ENCODE results near the gene TBKBP1.
A peak's percentile ranks its signal among the peaks of the same experiment; 100 is the strongest.
"Not testable (repeated sequence)": the region's sequence is repeated elsewhere in the genome, so short reads cannot be mapped to it uniquely, and the experiment has no call there.

Gene TBKBP1

DNA sequence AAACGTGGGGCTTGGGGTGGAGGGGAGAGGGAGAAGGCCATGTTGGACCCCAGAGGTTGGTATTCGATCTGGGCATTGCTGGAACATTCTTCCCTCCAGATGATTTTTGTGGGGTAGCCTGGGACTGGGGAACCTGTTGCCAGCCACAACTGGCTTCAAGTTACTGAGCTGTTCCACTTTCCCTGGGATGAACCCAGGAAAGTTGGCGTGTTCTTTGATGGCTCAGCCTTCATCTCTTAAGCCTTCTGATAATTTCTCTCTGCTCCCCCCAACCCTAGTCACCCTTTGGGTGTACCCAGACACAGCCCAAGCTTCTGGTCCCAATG is 41.1 kb downstream of the TBKBP1 start:
- no peak for DNase-seq

GRCh38 chr17:47735536-47736011 is 41.6 kb downstream of the TBKBP1 start:
- no peak for DNase-seq

DNA sequence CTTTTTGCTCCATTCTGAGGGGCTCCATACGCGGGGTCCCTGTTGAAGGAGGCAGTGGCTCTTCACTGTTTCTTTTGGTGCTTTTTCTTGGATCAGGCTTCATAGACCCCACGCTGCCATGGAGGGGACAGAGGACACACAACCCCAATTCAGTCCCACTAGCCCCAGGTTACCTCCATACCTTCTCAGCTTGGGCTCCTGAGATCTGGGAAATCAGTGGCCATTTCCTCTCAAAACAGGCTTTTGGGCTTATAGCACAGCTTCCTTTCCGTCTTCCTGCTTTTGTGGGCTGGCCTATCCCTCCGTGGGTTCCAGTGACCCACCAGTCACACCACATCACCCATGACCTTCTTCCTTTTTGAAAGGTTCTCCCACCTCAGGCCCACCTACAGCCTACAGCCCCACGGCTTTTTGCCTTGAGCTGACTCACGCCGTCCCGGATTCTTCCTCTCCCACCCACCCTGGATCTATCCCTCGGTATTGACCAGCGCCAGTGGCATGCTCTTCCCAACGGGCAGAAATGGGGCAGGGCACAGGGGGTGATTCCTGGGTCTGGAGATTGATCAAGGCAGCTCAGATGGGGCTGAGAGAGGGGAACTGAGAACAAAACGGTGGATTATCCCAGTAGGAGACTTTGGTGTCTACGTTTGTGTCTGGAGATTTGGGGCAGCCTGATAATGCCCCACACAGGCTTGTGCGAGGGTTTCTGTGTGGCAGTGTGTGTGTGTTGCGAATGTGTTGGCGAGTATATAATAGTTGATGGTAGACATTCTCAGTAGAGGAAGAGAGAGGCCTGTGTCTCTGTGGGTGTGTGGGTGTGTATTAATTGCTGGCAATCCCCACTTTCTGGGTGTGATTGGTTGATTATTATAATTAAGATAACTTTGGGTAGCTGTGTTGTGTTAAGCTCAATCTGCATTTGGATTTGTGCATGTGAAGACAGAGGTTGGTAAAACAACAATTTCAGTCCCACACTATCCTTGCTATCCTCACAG is 42.8 kb downstream of the TBKBP1 start:
- DNase-seq, result no peak

GRCh38 chr17:47738178-47738577 is 44.2 kb downstream of the TBKBP1 start:
- DNase-seq, result no peak

DNA sequence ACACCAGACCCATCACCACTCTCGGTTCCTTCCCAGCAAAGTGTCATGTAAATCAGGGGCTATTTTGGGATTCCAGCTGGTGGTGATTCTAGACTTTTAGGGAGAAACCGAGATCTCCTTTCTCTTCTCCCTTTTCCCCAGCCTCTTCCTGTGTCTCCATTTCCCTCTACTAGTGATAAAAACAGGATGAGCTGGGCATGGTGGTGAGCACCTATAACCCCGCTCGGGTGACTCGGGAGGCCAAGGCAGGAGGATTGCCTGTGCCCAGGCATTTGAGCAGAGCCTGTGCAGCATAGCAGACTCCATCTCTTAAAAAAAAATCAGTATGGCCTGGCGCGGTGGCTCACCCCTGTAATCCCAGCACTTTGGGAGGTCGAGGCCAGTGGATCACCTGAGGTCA is 45.2 kb downstream of the TBKBP1 start:
- DNase-seq, result no peak

GRCh38 chr17:47739945-47740344 is 46.0 kb downstream of the TBKBP1 start:
- not testable (repeated sequence) for DNase-seq

DNA sequence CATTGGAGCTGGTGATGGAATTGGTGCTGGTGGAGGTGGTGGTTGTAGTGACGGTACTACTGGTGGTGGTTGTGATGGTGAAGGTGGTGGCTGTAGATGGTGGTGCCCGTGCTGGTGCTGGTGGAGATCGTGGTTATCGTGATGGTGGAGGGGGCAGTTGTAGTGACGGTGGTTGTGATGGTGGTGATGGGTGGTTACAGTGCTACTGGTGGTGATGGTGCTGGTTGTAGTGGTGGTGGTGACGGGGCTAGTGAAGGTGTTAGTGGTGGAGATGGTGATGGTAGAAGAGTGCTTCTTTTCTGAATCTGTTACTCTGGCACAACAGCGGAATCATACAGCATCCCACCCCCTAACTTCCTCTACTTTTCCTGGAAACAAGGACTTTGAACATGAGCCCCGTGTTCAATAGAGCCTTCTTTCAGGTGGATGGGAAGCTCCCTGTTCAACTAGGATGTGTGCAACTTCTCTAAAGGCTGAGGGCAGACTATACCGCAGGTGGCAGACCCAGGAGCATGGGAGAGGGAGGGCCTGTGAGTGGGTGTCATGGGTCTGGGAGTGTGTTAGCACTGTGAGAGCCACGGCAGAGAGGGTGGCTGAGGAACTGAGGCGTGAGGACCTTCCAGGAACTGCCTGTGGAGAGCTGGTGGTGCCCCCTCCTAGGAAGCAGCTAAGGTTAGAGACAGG is 47.3 kb downstream of the TBKBP1 start:
- DNase-seq, result peak; percentile 43

DNA sequence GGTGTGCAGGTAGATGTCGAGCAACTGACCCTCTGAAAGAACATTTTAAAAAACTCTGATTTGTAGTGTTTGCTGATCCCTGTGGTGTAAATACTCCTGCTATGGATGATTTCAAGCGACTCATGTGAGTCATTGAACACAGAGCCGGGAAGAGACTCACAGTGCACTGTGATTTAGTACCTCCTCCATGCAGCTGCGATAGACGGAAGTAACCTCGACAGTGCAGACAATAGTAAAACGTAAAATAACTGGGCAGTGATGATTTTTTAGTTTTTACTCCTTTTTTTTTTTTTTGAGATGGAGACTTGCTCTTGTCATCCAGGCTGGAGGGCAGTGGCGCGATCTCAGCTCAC is 47.8 kb downstream of the TBKBP1 start:
- no peak for DNase-seq

GRCh38 chr17:47742319-47743181 is 48.6 kb downstream of the TBKBP1 start:
- DNase-seq, result peak; percentile 37

- no peak for DNase-seq
Observed at GRCh38 chr17:47744168-47745036, 50.4 kb downstream of the TBKBP1 start.

GRCh38 chr17:47745037-47745380 is 51.0 kb downstream of the TBKBP1 start:
- DNase-seq, result no peak

GRCh38 chr17:47751471-47751870 is 57.5 kb downstream of the TBKBP1 start:
- DNase-seq, result no peak

DNA sequence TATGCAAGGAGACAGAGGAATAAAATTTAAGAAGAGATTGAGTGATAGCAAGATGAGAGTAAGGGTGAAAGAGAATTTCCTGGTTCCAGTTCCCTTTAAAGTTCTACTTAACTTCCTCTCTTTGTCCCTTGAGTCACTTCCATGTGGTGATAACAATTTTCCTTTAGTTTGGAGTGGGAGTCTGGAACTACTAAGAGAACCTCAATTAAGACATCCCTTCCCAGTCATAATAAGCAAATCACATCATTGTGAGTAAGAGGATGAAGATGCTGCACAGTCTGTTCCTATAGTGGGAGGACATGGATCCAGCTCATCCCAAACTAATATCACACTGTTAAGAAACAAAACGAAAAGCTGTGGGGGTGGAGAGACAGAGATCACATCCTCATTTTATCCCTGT is 63.4 kb downstream of the TBKBP1 start:
- DNase-seq, result no peak

DNA sequence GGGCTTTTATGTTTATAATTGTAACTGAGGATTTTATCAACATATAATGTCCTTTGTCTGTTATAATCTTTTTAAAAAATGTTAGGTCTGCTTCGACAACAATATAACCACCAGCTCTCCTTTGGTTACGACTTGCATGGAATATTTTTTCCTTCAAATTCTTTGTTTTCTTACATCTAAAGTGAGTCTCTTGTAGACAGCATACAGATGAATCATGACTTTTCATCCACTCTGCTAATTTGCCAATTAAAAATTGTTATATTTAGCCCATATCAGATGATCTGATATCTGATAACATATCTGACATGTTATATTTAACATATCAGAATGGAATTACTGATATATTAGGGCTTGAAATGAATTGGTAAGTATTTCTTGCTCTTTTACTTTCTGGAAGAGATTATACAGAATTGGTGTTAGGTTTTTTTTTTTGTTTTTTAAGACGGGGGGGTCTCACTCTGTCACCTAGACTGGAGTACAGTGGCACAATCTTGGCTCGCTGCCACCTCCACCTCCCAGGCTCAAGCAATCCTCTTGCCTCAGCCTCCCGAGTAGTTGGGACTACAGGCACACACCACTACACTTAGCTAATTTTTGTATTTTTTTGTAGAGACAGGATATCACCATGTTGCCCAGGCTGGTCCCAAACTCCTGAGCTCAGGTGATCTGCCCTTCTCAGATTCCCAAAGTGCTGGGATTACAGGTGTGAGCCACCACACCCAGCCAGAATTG is 66.6 kb downstream of the TBKBP1 start:
- DNase-seq, result no peak

All from CD4-positive, alpha-beta T cell treated with Interferon gamma for 1 hour (primary cell).